Measurements from ENCODE around the gene CENPX. TPM values are rescaled to one million over a fixed set of nuclear protein-coding genes. Genes with fewer than 3 reads are reported as not detected.

The CENPX gene
- total and polyA plus RNA-seq, 2 of the 13 experiments (the other 11 are each of a cell fraction or from before 2014, with no cell fraction given): 92.7 to 170 TPM

DNA sequence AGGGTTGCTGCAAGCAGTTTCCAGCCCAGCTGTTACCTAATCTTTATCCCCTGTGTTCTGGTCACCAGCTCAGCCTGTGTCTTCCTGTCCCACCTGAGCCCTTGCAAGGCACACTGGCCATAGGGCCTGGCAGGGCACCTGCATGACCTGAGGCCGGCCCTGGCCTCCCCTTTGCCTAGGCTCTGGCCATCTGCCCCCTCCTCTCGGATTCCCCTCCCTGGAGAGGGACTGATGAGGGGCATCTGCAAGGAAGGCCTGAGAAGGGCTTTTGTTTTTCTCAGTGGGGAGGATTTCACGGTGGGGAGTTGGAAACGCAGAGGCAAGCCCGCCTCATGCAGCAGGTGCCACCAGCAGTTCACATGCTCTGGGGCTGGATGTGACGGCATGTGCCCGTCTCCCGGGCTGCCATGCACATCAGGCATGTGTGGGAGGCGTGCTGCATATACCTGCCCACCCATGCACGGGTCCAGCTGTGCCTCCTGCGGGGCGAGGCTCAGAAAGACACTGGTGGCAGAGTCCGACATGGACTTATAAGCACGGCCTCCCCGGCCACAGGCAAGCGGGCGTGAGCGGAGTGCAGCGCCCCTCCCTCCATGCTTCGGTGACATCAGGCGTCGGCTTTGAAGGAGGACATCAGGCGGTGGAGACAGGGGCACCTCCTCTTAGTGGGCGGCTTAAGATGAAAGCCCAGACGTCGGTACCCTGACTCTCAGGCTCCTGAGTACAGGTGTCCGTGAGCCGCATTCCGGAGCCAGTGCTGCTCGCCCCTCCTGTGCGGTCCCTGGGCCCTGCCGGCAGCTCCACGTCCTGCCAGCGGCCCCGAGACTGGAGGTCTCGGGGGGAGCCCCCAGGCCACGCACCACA lies 28.7 kb downstream of the CENPX start (continued):
- 0 out of 2 replicates have a peak, but pooled peaks have one; percentile 63 for TF ChIP-seq ZKSCAN5 (CRISPR knock-in tag; IDR thresholded peaks at IDR 0.05)
- TF ChIP-seq ZNF772 (CRISPR knock-in tag; IDR thresholded peaks at IDR 0.05): peak; percentile 45; the same call in 1 of the 2 replicates
- 0 out of 2 replicates have a peak, but pooled peaks have one; percentile 43 for TF ChIP-seq HDAC1 (CRISPR knock-in tag; IDR thresholded peaks at IDR 0.05)
- TF ChIP-seq ZNF501 (CRISPR knock-in tag; IDR thresholded peaks at IDR 0.05): 0 out of 2 replicates have a peak, but pooled peaks have one; percentile 30
- no peak; the same call in 1 of the 2 replicates for TF ChIP-seq THAP11 (CRISPR knock-in tag; IDR thresholded peaks at IDR 0.05)
- no peak for TF ChIP-seq TAF1 (CRISPR knock-in tag; IDR thresholded peaks at IDR 0.05)
- no peak for TF ChIP-seq ISL2 (CRISPR knock-in tag; IDR thresholded peaks at IDR 0.05)
- no peak for TF ChIP-seq EZH2 (conservative IDR thresholded peaks at IDR 0.05; ENCODE audit: low read depth, low read length)
- TF ChIP-seq MBNL3 (CRISPR knock-in tag; conservative IDR thresholded peaks at IDR 0.05): no peak
- peak in 1 of 2 experiments; percentile 13; a peak in 1 of 4 replicates for TF ChIP-seq KLF16 (CRISPR knock-in tag; IDR thresholded peaks at IDR 0.05)
- TF ChIP-seq ISX (CRISPR knock-in tag; conservative IDR thresholded peaks at IDR 0.05): no peak
- TF ChIP-seq, protein P1, sequence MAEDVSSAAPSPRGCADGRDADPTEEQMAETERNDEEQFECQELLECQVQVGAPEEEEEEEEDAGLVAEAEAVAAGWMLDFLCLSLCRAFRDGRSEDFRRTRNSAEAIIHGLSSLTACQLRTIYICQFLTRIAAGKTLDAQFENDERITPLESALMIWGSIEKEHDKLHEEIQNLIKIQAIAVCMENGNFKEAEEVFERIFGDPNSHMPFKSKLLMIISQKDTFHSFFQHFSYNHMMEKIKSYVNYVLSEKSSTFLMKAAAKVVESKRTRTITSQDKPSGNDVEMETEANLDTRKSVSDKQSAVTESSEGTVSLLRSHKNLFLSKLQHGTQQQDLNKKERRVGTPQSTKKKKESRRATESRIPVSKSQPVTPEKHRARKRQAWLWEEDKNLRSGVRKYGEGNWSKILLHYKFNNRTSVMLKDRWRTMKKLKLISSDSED (CRISPR knock-in tag; IDR thresholded peaks at IDR 0.05): peak; percentile 84; the same call in 1 of the 2 replicates
- no peak for TF ChIP-seq ZNF567 (CRISPR knock-in tag; IDR thresholded peaks at IDR 0.05; ENCODE audit: borderline replicate concordance)
- TF ChIP-seq ZMYM4 (CRISPR knock-in tag; IDR thresholded peaks at IDR 0.05): peak; percentile 39; the same call in 1 of the 2 replicates
- TF ChIP-seq ZNF660 (CRISPR knock-in tag; IDR thresholded peaks at IDR 0.05; ENCODE audit: borderline replicate concordance, low read depth): peak; percentile 39
- TF ChIP-seq PLRG1 (conservative IDR thresholded peaks at IDR 0.05): no peak
- no peak for TF ChIP-seq GLI4 (CRISPR knock-in tag; IDR thresholded peaks at IDR 0.05; ENCODE audit: borderline replicate concordance)
- TF ChIP-seq NR2F1 (CRISPR knock-in tag; IDR thresholded peaks at IDR 0.05): no peak
- TF ChIP-seq, protein P2, sequence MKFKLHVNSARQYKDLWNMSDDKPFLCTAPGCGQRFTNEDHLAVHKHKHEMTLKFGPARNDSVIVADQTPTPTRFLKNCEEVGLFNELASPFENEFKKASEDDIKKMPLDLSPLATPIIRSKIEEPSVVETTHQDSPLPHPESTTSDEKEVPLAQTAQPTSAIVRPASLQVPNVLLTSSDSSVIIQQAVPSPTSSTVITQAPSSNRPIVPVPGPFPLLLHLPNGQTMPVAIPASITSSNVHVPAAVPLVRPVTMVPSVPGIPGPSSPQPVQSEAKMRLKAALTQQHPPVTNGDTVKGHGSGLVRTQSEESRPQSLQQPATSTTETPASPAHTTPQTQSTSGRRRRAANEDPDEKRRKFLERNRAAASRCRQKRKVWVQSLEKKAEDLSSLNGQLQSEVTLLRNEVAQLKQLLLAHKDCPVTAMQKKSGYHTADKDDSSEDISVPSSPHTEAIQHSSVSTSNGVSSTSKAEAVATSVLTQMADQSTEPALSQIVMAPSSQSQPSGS (CRISPR knock-in tag; IDR thresholded peaks at IDR 0.05): peak; percentile 47; the same call in 1 of the 2 replicates
- peak; percentile 78 for TF ChIP-seq ZFX (CRISPR knock-in tag; IDR thresholded peaks at IDR 0.05; ENCODE audit: low read depth)
- TF ChIP-seq ZNF12 (CRISPR knock-in tag; IDR thresholded peaks at IDR 0.05): no peak
- TF ChIP-seq ZNF746 (CRISPR knock-in tag; IDR thresholded peaks at IDR 0.05): no peak
- TF ChIP-seq ZNF317 (CRISPR knock-in tag; IDR thresholded peaks at IDR 0.05): peak; percentile 34; the same call in 1 of the 2 replicates
- TF ChIP-seq, protein P3, sequence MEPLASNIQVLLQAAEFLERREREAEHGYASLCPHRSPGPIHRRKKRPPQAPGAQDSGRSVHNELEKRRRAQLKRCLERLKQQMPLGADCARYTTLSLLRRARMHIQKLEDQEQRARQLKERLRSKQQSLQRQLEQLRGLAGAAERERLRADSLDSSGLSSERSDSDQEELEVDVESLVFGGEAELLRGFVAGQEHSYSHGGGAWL (CRISPR knock-in tag; IDR thresholded peaks at IDR 0.05): peak; percentile 71; the same call in 1 of the 2 replicates
- peak; percentile 9; the same call in 1 of the 2 replicates for TF ChIP-seq HOXD1 (CRISPR knock-in tag; IDR thresholded peaks at IDR 0.05)

Measured in HepG2 (cell line).